ENCODE data around the gene FOXS1. TPM values are rescaled to one million over a fixed set of nuclear protein-coding genes. Genes with fewer than 3 reads are reported as not detected.

Gene FOXS1
- total RNA-seq, 2 donors from 2014 or later, result not detected

DNA sequence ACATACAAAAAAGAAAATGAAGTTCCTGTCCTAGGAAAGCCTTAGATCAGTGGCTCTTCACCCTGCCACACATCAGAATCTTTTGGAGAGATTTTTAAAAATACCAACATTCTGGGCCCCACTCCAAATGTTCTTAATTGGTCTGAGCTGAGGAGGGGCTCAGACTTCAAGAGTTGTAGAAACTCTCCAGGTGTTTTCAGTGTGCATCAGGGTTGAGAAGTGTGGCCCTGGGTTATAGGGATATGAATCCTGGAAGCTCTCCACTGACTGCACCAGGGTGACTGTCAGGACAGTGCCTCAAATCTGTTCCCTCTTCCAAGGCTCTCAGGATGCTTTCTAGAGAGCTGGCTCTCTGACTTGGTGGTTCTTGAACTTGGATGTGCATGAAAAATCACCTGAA is 31.8 kb downstream of the FOXS1 start:
- no peak overlapping the region for H3K27ac Mint-ChIP-seq
- H3K36me3 Mint-ChIP-seq (ENCODE audit: low read depth), result no peaks in the 10 kb centered on the region
- TF ChIP-seq, protein P1, sequence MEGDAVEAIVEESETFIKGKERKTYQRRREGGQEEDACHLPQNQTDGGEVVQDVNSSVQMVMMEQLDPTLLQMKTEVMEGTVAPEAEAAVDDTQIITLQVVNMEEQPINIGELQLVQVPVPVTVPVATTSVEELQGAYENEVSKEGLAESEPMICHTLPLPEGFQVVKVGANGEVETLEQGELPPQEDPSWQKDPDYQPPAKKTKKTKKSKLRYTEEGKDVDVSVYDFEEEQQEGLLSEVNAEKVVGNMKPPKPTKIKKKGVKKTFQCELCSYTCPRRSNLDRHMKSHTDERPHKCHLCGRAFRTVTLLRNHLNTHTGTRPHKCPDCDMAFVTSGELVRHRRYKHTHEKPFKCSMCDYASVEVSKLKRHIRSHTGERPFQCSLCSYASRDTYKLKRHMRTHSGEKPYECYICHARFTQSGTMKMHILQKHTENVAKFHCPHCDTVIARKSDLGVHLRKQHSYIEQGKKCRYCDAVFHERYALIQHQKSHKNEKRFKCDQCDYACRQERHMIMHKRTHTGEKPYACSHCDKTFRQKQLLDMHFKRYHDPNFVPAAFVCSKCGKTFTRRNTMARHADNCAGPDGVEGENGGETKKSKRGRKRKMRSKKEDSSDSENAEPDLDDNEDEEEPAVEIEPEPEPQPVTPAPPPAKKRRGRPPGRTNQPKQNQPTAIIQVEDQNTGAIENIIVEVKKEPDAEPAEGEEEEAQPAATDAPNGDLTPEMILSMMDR (conservative IDR thresholded peaks at IDR 0.05), result no peak
- Histone ChIP-seq H3K27ac (ENCODE audit: low read depth, low read length) (no peak overlapping the region), H3K27me3 (ENCODE audit: control insufficient read depth, insufficient read depth, low read length, poor library complexity, severe bottlenecking) (no peaks in the 10 kb centered on the region), H3K4me3 (ENCODE audit: low read length) (no peak overlapping the region), H3K4me1 (ENCODE audit: control insufficient read depth, insufficient read depth, low read length) (peaks cover 7% of the 10 kb centered on the region), H3K36me3 (ENCODE audit: control insufficient read depth, insufficient read depth, low read length) (no peaks in the 10 kb centered on the region), H3K9ac (ENCODE audit: extremely low read depth, low read length, poor library complexity, severe bottlenecking) (no peak overlapping the region), H3K9me3 (ENCODE audit: control insufficient read depth, low read length) (no peaks in the 10 kb centered on the region)
- no peak for DNase-seq
- no peaks in the 10 kb centered on the region for H3K9me3 Mint-ChIP-seq
- H3K27me3 Mint-ChIP-seq (ENCODE audit: insufficient read depth), result no peaks in the 10 kb centered on the region
- H3K4me1 Mint-ChIP-seq, result peaks cover 8% of the 10 kb centered on the region
- H3K4me3 Mint-ChIP-seq, result no peak overlapping the region

DNA sequence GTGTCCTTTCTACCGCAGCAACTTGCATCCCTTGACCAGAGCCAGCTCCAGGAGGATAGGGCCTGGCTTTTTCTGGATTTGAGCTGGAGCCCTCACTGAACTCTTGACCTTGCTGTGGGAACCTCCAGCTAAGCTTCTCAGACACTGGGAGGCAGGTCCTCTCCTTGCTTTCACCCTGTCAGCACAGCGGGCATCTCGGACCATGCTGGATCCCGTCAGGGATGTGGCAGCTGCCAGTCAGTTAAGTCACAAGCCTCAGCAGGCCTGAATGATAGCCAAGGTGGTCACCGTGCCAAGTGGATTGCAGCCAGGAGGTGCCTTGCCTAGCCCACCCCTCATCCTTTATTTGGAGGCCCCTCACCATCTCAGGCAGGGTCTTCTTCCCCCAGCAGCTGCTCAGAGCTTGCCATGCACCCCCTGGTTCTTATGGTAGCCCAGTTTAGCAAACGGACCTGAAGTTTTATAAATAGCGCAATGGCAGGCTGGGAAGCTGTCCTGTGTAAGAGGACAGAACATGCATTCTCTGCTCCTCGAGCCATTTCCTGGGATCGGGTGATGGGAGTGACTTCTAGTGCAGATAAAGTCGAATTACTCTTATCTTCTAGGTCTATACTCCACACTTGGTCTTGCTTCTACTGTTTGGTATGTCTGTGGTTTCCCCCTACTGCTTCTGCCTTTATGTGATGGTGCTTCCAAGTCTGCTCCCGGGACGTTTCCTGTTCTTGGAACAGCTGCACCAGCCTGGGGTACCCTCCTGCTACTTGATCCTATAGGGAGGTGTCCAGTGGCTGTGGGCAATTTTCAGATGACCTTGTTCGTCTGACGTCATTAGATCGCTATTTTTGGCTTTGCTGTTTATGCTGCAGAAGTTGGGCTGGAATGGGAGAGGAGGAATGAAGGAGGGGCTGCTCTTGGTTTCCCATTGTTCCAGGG is 33.3 kb downstream of the FOXS1 start:
- Mint-ChIP-seq H3K4me1 (peaks cover 8% of the 10 kb centered on the region), H3K36me3 (ENCODE audit: low read depth) (no peaks in the 10 kb centered on the region), H3K9me3 (no peaks in the 10 kb centered on the region), H3K27me3 (ENCODE audit: insufficient read depth) (no peaks in the 10 kb centered on the region), H3K4me3 (no peak overlapping the region), H3K27ac (no peak overlapping the region)
- Histone ChIP-seq H3K27ac (ENCODE audit: low read depth, low read length) (no peak overlapping the region), H3K9me3 (ENCODE audit: control insufficient read depth, low read length) (no peaks in the 10 kb centered on the region), H3K36me3 (ENCODE audit: control insufficient read depth, insufficient read depth, low read length) (peaks cover 3% of the 10 kb centered on the region), H3K4me1 (ENCODE audit: control insufficient read depth, insufficient read depth, low read length) (peaks cover 7% of the 10 kb centered on the region), H3K27me3 (ENCODE audit: control insufficient read depth, insufficient read depth, low read length, poor library complexity, severe bottlenecking) (no peaks in the 10 kb centered on the region), H3K9ac (ENCODE audit: extremely low read depth, low read length, poor library complexity, severe bottlenecking) (no peak overlapping the region), H3K4me3 (ENCODE audit: low read length) (no peak overlapping the region)
- 93 to 94% methylated on average over 10 to 15 of the region's 15 CpGs for WGBS, 2 experiments (ENCODE audit: insufficient coverage in 1 of 2, insufficient read length in 1 of 2)
- TF ChIP-seq, protein P1 (conservative IDR thresholded peaks at IDR 0.05), result no peak
- DNase-seq, result no peak

GRCh38 chr20:31811198-31811597 is 34.2 kb downstream of the FOXS1 start:
- H3K4me1 Mint-ChIP-seq, result peaks cover 8% of the 10 kb centered on the region
- no peak for DNase-seq

More at GRCh38 chr20:31811198-31811597, 34.2 kb downstream of the FOXS1 start:
- Histone ChIP-seq H3K9me3 (ENCODE audit: control insufficient read depth, low read length) (no peaks in the 10 kb centered on the region), H3K27me3 (ENCODE audit: control insufficient read depth, insufficient read depth, low read length, poor library complexity, severe bottlenecking) (no peaks in the 10 kb centered on the region), H3K36me3 (ENCODE audit: control insufficient read depth, insufficient read depth, low read length) (peaks cover 10% of the 10 kb centered on the region), H3K27ac (ENCODE audit: low read depth, low read length) (no peak overlapping the region), H3K4me3 (ENCODE audit: low read length) (no peak overlapping the region), H3K9ac (ENCODE audit: extremely low read depth, low read length, poor library complexity, severe bottlenecking) (no peak overlapping the region), H3K4me1 (ENCODE audit: control insufficient read depth, insufficient read depth, low read length) (peaks cover 7% of the 10 kb centered on the region)
- no peaks in the 10 kb centered on the region for H3K9me3 Mint-ChIP-seq
- no peak overlapping the region for H3K27ac Mint-ChIP-seq
- WGBS, 2 experiments (ENCODE audit: insufficient coverage in 1 of 2, insufficient read length in 1 of 2), result 88 to 96% methylated on average over 2 to 4 of the region's 4 CpGs
- TF ChIP-seq, protein P1 (conservative IDR thresholded peaks at IDR 0.05), result no peak
- H3K4me3 Mint-ChIP-seq, result no peak overlapping the region
- no peaks in the 10 kb centered on the region for H3K36me3 Mint-ChIP-seq (ENCODE audit: low read depth)
- no peaks in the 10 kb centered on the region for H3K27me3 Mint-ChIP-seq (ENCODE audit: insufficient read depth)

All from endodermal cell (in vitro differentiated cells).